HG03565 (cell line): Measurements from ENCODE around the gene C17orf58.
"Not testable (repeated sequence)": the region's sequence is repeated elsewhere in the genome, so short reads cannot be mapped to it uniquely, and the experiment has no call there.

Source experiments
- ATAC-seq: cut with Tn5 transposase; IDR thresholded peaks from one replicate; pipeline ENCODE4 v1.9.1; 2021; ENCODE audit warnings: mild to moderate bottlenecking, moderate library complexity; ENCODE audit not compliant: unreplicated experiment

The C17orf58 gene

GRCh38 chr17:68004201-68004600 lies 7.9 kb upstream of the C17orf58 start:
- no peak for ATAC-seq

GRCh38 chr17:67999291-67999911 lies 3.1 kb upstream of the C17orf58 start:
- no peak for ATAC-seq

- no peak for ATAC-seq
These were observed 2.2 kb upstream of the C17orf58 start for GRCh38 chr17:67998466-67998865.

- no peak for ATAC-seq
These were observed 552 bp downstream of the C17orf58 start for GRCh38 chr17:67995570-67996263.

- ATAC-seq: no peak
These were observed 1.3 kb downstream of the C17orf58 start for GRCh38 chr17:67994817-67995569.

- no peak for ATAC-seq
These were observed 2.3 kb downstream of the C17orf58 start for GRCh38 chr17:67993998-67994361.

- ATAC-seq: peak; percentile 70
These were observed 2.9 kb downstream of the C17orf58 start for GRCh38 chr17:67993153-67993997.

GRCh38 chr17:67992548-67993152 lies 3.6 kb downstream of the C17orf58 start:
- no peak for ATAC-seq

GRCh38 chr17:67990909-67991308 lies 5.4 kb downstream of the C17orf58 start:
- no peak for ATAC-seq

- ATAC-seq: no peak
These were observed 12.9 kb downstream of the C17orf58 start for GRCh38 chr17:67983383-67983688.

GRCh38 chr17:67982686-67983382 lies 13.4 kb downstream of the C17orf58 start:
- ATAC-seq: no peak

GRCh38 chr17:67982034-67982640 lies 14.1 kb downstream of the C17orf58 start:
- ATAC-seq: no peak

- ATAC-seq: not testable (repeated sequence)
These were observed 15.4 kb downstream of the C17orf58 start for GRCh38 chr17:67980883-67981282.

- no peak for ATAC-seq
These were observed 15.8 kb downstream of the C17orf58 start for GRCh38 chr17:67980456-67980855.

GRCh38 chr17:67976306-67976705 lies 20.0 kb downstream of the C17orf58 start:
- ATAC-seq: not testable (repeated sequence)

- ATAC-seq: no peak
These were observed 21.6 kb downstream of the C17orf58 start for GRCh38 chr17:67974598-67975066.

- ATAC-seq: no peak
These were observed 22.1 kb downstream of the C17orf58 start for GRCh38 chr17:67974185-67974584.

- no peak for ATAC-seq
These were observed 25.5 kb downstream of the C17orf58 start for GRCh38 chr17:67970783-67971182.

GRCh38 chr17:67963145-67963572 lies 33.1 kb downstream of the C17orf58 start:
- ATAC-seq: not testable (repeated sequence)

- not testable (repeated sequence) for ATAC-seq
These were observed 34.1 kb downstream of the C17orf58 start for GRCh38 chr17:67962156-67962555.
